Smooth muscle cell (in vitro differentiated cells): ENCODE data around the gene REEP6. TPM values are rescaled to one million over a fixed set of nuclear protein-coding genes. Genes with fewer than 3 reads are reported as not detected.
"Not testable (repeated sequence)": the region's sequence is repeated elsewhere in the genome, so short reads cannot be mapped to it uniquely, and the experiment has no call there.

Experiments
- DNase-seq: peaks from one replicate; lab custom pipeline; 2025; ENCODE audit not compliant: unreplicated experiment; lab: John Stamatoyannopoulos, UW
- H2AFZ ChIP-seq: fragments of 200-600 bp; sonication (generic); 2 replicates; pipeline ENCODE4 v1.6.0; 2016; ENCODE audit warnings: antibody characterized with exemption, low read depth, mild to moderate bottlenecking
- H3F3A ChIP-seq: fragments of 200-600 bp; sonication (generic); 2 replicates; pipeline ENCODE4 v1.6.0; 2017; ENCODE audit warnings: antibody characterized with exemption, low read depth
- H3K27ac ChIP-seq: fragments of 200-600 bp; sonication (generic); 2 replicates; pipeline ENCODE4 v1.5.1; 2016; ENCODE audit warnings: low read depth, mild to moderate bottlenecking
- H3K27me3 ChIP-seq: fragments of 200-600 bp; sonication (generic); 2 replicates; pipeline ENCODE4 v1.6.1; 2016; ENCODE audit warnings: low read depth, mild to moderate bottlenecking
- H3K36me3 ChIP-seq: fragments of 200-600 bp; sonication (generic); 2 replicates; pipeline ENCODE4 v1.5.1; 2016; ENCODE audit warnings: low read depth
- H3K4me1 ChIP-seq: fragments of 200-600 bp; sonication (generic); 2 replicates; pipeline ENCODE4 v1.5.1; 2016; ENCODE audit warnings: low read depth
- H3K4me2 ChIP-seq: fragments of 200-600 bp; sonication (generic); 2 replicates; pipeline ENCODE4 v1.6.0; 2016; ENCODE audit warnings: mild to moderate bottlenecking
- H3K4me3 ChIP-seq: fragments of 200-600 bp; sonication (generic); 2 replicates; pipeline ENCODE4 v1.5.1; 2016; ENCODE audit warnings: mild to moderate bottlenecking
- H3K79me2 ChIP-seq: fragments of 200-600 bp; sonication (generic); 2 replicates; pipeline ENCODE4 v1.6.0; 2016; ENCODE audit warnings: low read depth, mild to moderate bottlenecking
- H3K9ac ChIP-seq: fragments of 200-600 bp; sonication (generic); 2 replicates; pipeline ENCODE4 v1.6.0; 2016; ENCODE audit warnings: low read depth
- H3K9me3 ChIP-seq: fragments of 200-600 bp; sonication (generic); replicated peaks from 2 replicates; pipeline ENCODE4 v1.5.1; 2016; ENCODE audit warnings: low read depth
- H4K20me1 ChIP-seq: fragments of 200-600 bp; sonication (generic); 2 replicates; pipeline ENCODE4 v1.6.0; 2016; ENCODE audit warnings: low read depth
- CTCF ChIP-seq: fragments of 200-600 bp; sonication (generic); IDR thresholded peaks from 2 replicates; pipeline ENCODE4 v1.5.1; 2017; ENCODE audit warnings: borderline replicate concordance, mild to moderate bottlenecking, antibody characterized with exemption; ENCODE audit not compliant: insufficient read depth, poor library complexity, severe bottlenecking
- WGBS: methylation state at CpG from one replicate; pipeline ENCODE4 v1.1.7; 2016; ENCODE audit warnings: low lambda C conversion rate; 5-methylcytosine and 5-hydroxymethylcytosine counted together
- polyA plus RNA-seq: library from polyadenylated mRNA; unstranded; fragments of >200 nt; fragmentation: Nextera tagmentation; extraction: Ambion mirVana; gene quantifications from 2 replicates; pipeline ENCODE4 v1.2.1, GENCODE V29; 2016
- total RNA-seq: library from RNA; depleted of rRNA; stranded (reverse); fragments of >200 nt; gene quantifications from 2 replicates; pipeline ENCODE4 v1.2.3, GENCODE V29; 2014

The REEP6 gene
- total and polyA plus RNA-seq, 2 experiments from 2014 or later = 7.0 to 15.1 TPM

DNA sequence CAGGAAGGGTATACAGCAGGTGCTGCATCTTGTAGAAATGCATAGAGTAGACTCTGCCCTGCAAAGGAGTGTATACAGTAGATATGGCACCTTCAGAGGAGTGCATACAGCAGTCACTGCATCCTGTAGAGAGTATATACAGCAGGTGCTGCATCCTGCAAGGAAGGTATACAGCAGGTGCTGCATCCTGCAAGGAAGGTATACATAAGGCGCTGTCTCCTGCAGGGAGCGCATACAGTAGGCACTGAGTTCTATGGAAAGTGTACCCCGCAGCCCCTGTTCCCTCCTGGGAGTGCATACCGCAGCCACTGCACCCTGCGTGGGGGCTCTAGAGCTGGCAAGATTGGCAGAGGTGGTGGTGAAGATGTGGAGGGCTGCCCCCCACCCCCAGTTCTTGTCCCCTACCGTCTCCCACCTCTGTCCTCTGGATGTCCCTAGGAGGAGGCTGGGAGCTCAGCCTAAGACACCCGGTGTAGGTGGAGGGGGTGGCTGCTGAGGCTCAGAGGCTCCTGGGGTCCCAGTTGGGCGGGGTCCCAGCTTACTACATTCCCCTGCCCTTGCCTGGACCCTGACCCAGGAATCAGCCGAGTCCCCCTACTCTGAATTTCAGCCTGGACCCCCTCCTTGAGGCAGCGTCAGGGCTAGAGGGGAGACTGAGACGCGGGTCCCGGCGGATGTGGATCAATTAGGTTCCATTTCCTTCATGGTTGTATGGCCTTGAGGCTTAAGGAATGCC lies 24.2 kb downstream of the REEP6 start:
- Histone ChIP-seq H3K4me3 (no peak overlapping the region), H3F3A (peaks cover 3% of the 10 kb centered on the region), H2AFZ (no peak overlapping the region), H3K4me2 (no peak overlapping the region), H3K36me3 (no peaks in the 10 kb centered on the region), H3K27me3 (no peaks in the 10 kb centered on the region), H3K9ac (no peak overlapping the region), H3K4me1 (peaks cover 6% of the 10 kb centered on the region), H4K20me1 (no peaks in the 10 kb centered on the region), H3K27ac (no peak overlapping the region), H3K9me3 (no peaks in the 10 kb centered on the region), H3K79me2 (no peaks in the 10 kb centered on the region)
- no peak for TF ChIP-seq CTCF
- no peak for DNase-seq
- WGBS = 78% methylated on average over 14 of the region's 14 CpGs

DNA sequence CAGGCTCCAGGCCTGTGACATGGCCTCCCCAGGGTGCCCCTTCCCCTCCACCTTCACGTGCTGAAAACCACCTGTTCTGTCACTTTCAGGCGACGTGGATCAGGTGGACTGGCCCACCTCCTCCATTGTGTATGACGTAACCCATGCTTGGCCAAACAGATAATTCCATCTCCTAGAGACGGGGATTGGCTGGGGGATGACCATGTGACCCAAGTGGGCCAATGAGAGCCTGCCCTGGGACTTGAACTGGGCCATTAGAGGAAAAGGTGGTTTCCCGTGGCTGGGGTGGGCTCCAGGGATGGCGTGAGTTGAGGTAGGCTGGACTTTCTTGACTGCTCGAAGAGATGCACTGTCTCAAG lies 25.4 kb downstream of the REEP6 start:
- no peak overlapping the region for H3K4me2 ChIP-seq
- DNase-seq = no peak
- H3K27ac ChIP-seq = no peak overlapping the region
- H3F3A ChIP-seq = no peaks in the 10 kb centered on the region
- H3K4me3 ChIP-seq = no peak overlapping the region
- no peaks in the 10 kb centered on the region for H3K4me1 ChIP-seq
- H3K9ac ChIP-seq = no peak overlapping the region
- H4K20me1 ChIP-seq = no peaks in the 10 kb centered on the region
- no peaks in the 10 kb centered on the region for H3K79me2 ChIP-seq
- H3K36me3 ChIP-seq = no peaks in the 10 kb centered on the region
- WGBS = 77% methylated on average over 8 of the region's 8 CpGs
- no peaks in the 10 kb centered on the region for H3K9me3 ChIP-seq
- no peaks in the 10 kb centered on the region for H3K27me3 ChIP-seq
- H2AFZ ChIP-seq = no peak overlapping the region
- no peak for TF ChIP-seq CTCF

DNA sequence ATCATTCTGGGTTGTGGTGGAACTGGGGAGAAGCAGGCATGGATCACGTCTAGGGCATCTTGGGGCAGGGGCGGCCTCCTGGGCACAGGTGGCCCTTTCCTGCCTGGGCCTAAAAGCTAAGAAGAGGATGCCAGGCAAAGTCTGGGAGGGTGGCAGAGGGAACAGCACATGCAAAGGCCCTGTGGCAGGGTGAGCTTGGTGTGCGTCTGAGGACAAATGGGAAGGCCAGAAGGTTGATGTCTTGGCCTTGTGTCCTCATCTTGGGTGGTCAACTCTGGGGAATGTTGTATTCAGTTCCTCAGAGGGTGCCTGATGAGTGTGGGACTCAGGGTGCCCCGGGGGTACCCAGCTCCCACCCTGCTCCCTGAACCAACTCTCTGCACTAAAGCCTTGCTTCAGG lies 27.5 kb downstream of the REEP6 start:
- Histone ChIP-seq H3K4me1 (no peaks in the 10 kb centered on the region), H2AFZ (no peak overlapping the region), H3K9me3 (no peaks in the 10 kb centered on the region), H3K4me2 (no peak overlapping the region), H4K20me1 (no peaks in the 10 kb centered on the region), H3K79me2 (no peaks in the 10 kb centered on the region), H3K27ac (no peak overlapping the region), H3K9ac (no peak overlapping the region), H3K4me3 (no peak overlapping the region), H3K36me3 (no peaks in the 10 kb centered on the region), H3F3A (no peaks in the 10 kb centered on the region), H3K27me3 (peaks cover 11% of the 10 kb centered on the region)
- 86% methylated on average over 4 of the region's 4 CpGs for WGBS
- no peak for DNase-seq
- no peak for TF ChIP-seq CTCF

GRCh38 chr19:1519802-1520201 lies 28.8 kb downstream of the REEP6 start:
- not testable (repeated sequence) for H3K4me3 ChIP-seq, H3K4me2 ChIP-seq
- 92% methylated on average over 8 of the region's 8 CpGs for WGBS

More at GRCh38 chr19:1519802-1520201, 28.8 kb downstream of the REEP6 start:
- not testable (repeated sequence) for H4K20me1 ChIP-seq, H3K9me3 ChIP-seq, H3K9ac ChIP-seq, H3K4me1 ChIP-seq, H2AFZ ChIP-seq, H3K36me3 ChIP-seq, DNase-seq, H3F3A ChIP-seq, H3K27ac ChIP-seq, H3K79me2 ChIP-seq
- H3K27me3 ChIP-seq = peaks cover 23% of the 10 kb centered on the region
